NCI-H128 (cell line): ENCODE data around the gene BEGAIN.

ENCODE experiments used
- DNase-seq: peaks from one replicate; lab custom pipeline; 2025; ENCODE audit not compliant: unreplicated experiment; lab: John Stamatoyannopoulos, UW

Gene BEGAIN

GRCh38 chr14:100616854-100617409, 29.7 kb upstream of the BEGAIN start:
- no peak for DNase-seq

- no peak for DNase-seq
These were observed 28.8 kb upstream of the BEGAIN start for GRCh38 chr14:100615736-100616695.

- DNase-seq, result no peak
These were observed 27.6 kb upstream of the BEGAIN start for GRCh38 chr14:100614803-100615202.

GRCh38 chr14:100612986-100613385, 25.8 kb upstream of the BEGAIN start:
- DNase-seq, result no peak

- DNase-seq, result no peak
These were observed 24.7 kb upstream of the BEGAIN start for GRCh38 chr14:100611811-100612480.

- DNase-seq, result no peak
These were observed 23.4 kb upstream of the BEGAIN start for GRCh38 chr14:100610511-100611217.

GRCh38 chr14:100609941-100610391, 22.7 kb upstream of the BEGAIN start:
- DNase-seq, result no peak

GRCh38 chr14:100609331-100609870, 22.2 kb upstream of the BEGAIN start:
- no peak for DNase-seq

- DNase-seq, result no peak
These were observed 21.5 kb upstream of the BEGAIN start for GRCh38 chr14:100608586-100609330.

- no peak for DNase-seq
These were observed 20.8 kb upstream of the BEGAIN start for GRCh38 chr14:100608064-100608463.

GRCh38 chr14:100607611-100607956, 20.4 kb upstream of the BEGAIN start:
- DNase-seq, result no peak

- DNase-seq, result no peak
These were observed 19.7 kb upstream of the BEGAIN start for GRCh38 chr14:100606687-100607610.

GRCh38 chr14:100605706-100606686, 18.8 kb upstream of the BEGAIN start:
- DNase-seq, result no peak

GRCh38 chr14:100605230-100605629, 18.0 kb upstream of the BEGAIN start:
- no peak for DNase-seq

GRCh38 chr14:100604709-100605108, 17.5 kb upstream of the BEGAIN start:
- no peak for DNase-seq

GRCh38 chr14:100604121-100604501, 16.9 kb upstream of the BEGAIN start:
- DNase-seq, result no peak

- DNase-seq, result no peak
These were observed 16.3 kb upstream of the BEGAIN start for GRCh38 chr14:100603341-100604120.
